Sigmoid colon (tissue), 4 donors: ENCODE data around the gene LRRK2.

Experiments used
- POLR2A ChIP-seq, 2 donors: fragments of 450-650 bp; IDR thresholded peaks; one replicate each; pipeline ENCODE4 v1.6.1; 2016; ENCODE audit warnings: antibody characterized with exemption in 2 of 2, mild to moderate bottlenecking in 2 of 2, moderate library complexity in 2 of 2
- POLR2AphosphoS5 ChIP-seq, 4 donors: sonication (generic); formaldehyde crosslinking; IDR thresholded peaks; one replicate each; pipeline ENCODE4 v1.6.1; 2017; ENCODE audit warnings: antibody characterized with exemption in 4 of 4

- TF ChIP-seq POLR2AphosphoS5 (IDR thresholded peaks at IDR 0.05) (no peak), POLR2A (IDR thresholded peaks at IDR 0.05) (no peak)
These were observed 127.2 kb downstream of the LRRK2 start for GRCh38 chr12:40351976-40352375.
